KMS-11 (cell line): ENCODE measurements around the gene RPE.

Source experiments
- H2AFZ ChIP-seq: fragments of 200-600 bp; sonication (generic); 2 replicates; pipeline ENCODE4 v1.6.1; 2016; ENCODE audit warnings: antibody characterized with exemption, mixed run types, low read depth
- H3K27ac ChIP-seq: fragments of 200-600 bp; sonication (generic); 2 replicates; pipeline ENCODE4 v1.6.1; 2016; ENCODE audit warnings: mild to moderate bottlenecking, mixed run types
- H3K27me3 ChIP-seq: fragments of 200-600 bp; sonication (generic); 2 replicates; pipeline ENCODE4 v1.6.1; 2017; ENCODE audit warnings: mild to moderate bottlenecking, low read depth, mixed run types, moderate library complexity; ENCODE audit not compliant: insufficient read depth
- H3K36me3 ChIP-seq: fragments of 200-600 bp; sonication (generic); 2 replicates; pipeline ENCODE4 v1.6.1; 2017; ENCODE audit warnings: mild to moderate bottlenecking, mixed run types; ENCODE audit not compliant: insufficient read depth
- H3K4me1 ChIP-seq: fragments of 200-600 bp; sonication (generic); 2 replicates; pipeline ENCODE4 v1.6.1; 2016; ENCODE audit warnings: mild to moderate bottlenecking, low read depth, mixed run types; ENCODE audit not compliant: poor library complexity, severe bottlenecking
- H3K4me2 ChIP-seq: fragments of 200-600 bp; sonication (generic); 2 replicates; pipeline ENCODE4 v1.7.0; 2016; ENCODE audit warnings: mild to moderate bottlenecking, mixed run types
- H3K4me3 ChIP-seq: fragments of 200-600 bp; sonication (generic); IDR thresholded peaks from 2 replicates; pipeline ENCODE4 v1.6.1; 2017; ENCODE audit warnings: low read depth, low read length, mixed read lengths; ENCODE audit not compliant: insufficient read depth
- H3K79me2 ChIP-seq: fragments of 200-600 bp; sonication (generic); 2 replicates; pipeline ENCODE4 v1.6.1; 2016; ENCODE audit warnings: low read depth, mixed run types; ENCODE audit not compliant: insufficient read depth
- H3K9ac ChIP-seq: fragments of 200-600 bp; sonication (generic); 2 replicates; pipeline ENCODE4 v1.6.1; 2016; ENCODE audit warnings: mild to moderate bottlenecking, mixed run types
- H4K20me1 ChIP-seq: fragments of 200-600 bp; sonication (generic); 2 replicates; pipeline ENCODE4 v1.6.1; 2016; ENCODE audit warnings: mild to moderate bottlenecking, mixed run types; ENCODE audit not compliant: insufficient read depth
- TF ChIP-seq, protein P1 (sequence below): fragments of 200-600 bp; sonication (generic); conservative IDR thresholded peaks from 2 replicates; pipeline ENCODE4 v1.6.1; 2017; ENCODE audit warnings: low read depth, mild to moderate bottlenecking, antibody characterized with exemption, low read length, moderate library complexity, mixed read lengths

The RPE gene

GRCh38 chr2:210009126-210009525 is 6.7 kb downstream of the RPE start:
- Histone ChIP-seq H4K20me1 (peaks cover 17% of the 10 kb centered on the region), H3K4me1 (peaks cover 22% of the 10 kb centered on the region), H3K27me3 (no peaks in the 10 kb centered on the region), H3K4me2 (no peak overlapping the region), H3K9ac (no peak overlapping the region), H2AFZ (no peak overlapping the region), H3K36me3 (peaks cover 3% of the 10 kb centered on the region; the same call in 1 of the 2 replicates), H3K4me3 (no peak overlapping the region), H3K27ac (no peak overlapping the region), H3K79me2 (peaks cover 97% of the 10 kb centered on the region)
- TF ChIP-seq, protein P1, sequence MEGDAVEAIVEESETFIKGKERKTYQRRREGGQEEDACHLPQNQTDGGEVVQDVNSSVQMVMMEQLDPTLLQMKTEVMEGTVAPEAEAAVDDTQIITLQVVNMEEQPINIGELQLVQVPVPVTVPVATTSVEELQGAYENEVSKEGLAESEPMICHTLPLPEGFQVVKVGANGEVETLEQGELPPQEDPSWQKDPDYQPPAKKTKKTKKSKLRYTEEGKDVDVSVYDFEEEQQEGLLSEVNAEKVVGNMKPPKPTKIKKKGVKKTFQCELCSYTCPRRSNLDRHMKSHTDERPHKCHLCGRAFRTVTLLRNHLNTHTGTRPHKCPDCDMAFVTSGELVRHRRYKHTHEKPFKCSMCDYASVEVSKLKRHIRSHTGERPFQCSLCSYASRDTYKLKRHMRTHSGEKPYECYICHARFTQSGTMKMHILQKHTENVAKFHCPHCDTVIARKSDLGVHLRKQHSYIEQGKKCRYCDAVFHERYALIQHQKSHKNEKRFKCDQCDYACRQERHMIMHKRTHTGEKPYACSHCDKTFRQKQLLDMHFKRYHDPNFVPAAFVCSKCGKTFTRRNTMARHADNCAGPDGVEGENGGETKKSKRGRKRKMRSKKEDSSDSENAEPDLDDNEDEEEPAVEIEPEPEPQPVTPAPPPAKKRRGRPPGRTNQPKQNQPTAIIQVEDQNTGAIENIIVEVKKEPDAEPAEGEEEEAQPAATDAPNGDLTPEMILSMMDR: no peak

GRCh38 chr2:210009896-210010295 is 7.5 kb downstream of the RPE start:
- Histone ChIP-seq H3K27me3 (no peaks in the 10 kb centered on the region), H3K36me3 (peaks cover 3% of the 10 kb centered on the region; the same call in 1 of the 2 replicates), H3K4me3 (no peak overlapping the region), H3K4me2 (no peak overlapping the region), H4K20me1 (peaks cover 10% of the 10 kb centered on the region), H2AFZ (no peak overlapping the region), H3K27ac (no peak overlapping the region), H3K79me2 (peaks cover 89% of the 10 kb centered on the region), H3K4me1 (peaks cover 15% of the 10 kb centered on the region), H3K9ac (no peak overlapping the region)
- TF ChIP-seq, protein P1: no peak

GRCh38 chr2:210020138-210020537 is 17.7 kb downstream of the RPE start:
- Histone ChIP-seq H3K79me2 (peaks cover 8% of the 10 kb centered on the region; the same call in 1 of the 2 replicates), H3K4me2 (no peak overlapping the region), H3K4me1 (no peaks in the 10 kb centered on the region), H2AFZ (no peak overlapping the region), H3K27ac (no peak overlapping the region), H4K20me1 (no peaks in the 10 kb centered on the region; the same call in 1 of the 2 replicates), H3K27me3 (no peaks in the 10 kb centered on the region), H3K36me3 (peaks cover 5% of the 10 kb centered on the region; the same call in 1 of the 2 replicates), H3K9ac (no peak overlapping the region), H3K4me3 (no peak overlapping the region)
- TF ChIP-seq, protein P1: no peak

GRCh38 chr2:210022824-210023223 is 20.4 kb downstream of the RPE start:
- no peaks in the 10 kb centered on the region for H3K4me1 ChIP-seq
- H2AFZ ChIP-seq: no peak overlapping the region
- H3K79me2 ChIP-seq: no peaks in the 10 kb centered on the region; the same call in 1 of the 2 replicates
- H3K9ac ChIP-seq: no peak overlapping the region
- no peaks in the 10 kb centered on the region; the same call in 1 of the 2 replicates for H4K20me1 ChIP-seq
- no peaks in the 10 kb centered on the region for H3K36me3 ChIP-seq
- no peak overlapping the region for H3K4me2 ChIP-seq
- no peaks in the 10 kb centered on the region for H3K27me3 ChIP-seq
- H3K27ac ChIP-seq: no peak overlapping the region
- no peak overlapping the region for H3K4me3 ChIP-seq
- TF ChIP-seq, protein P1: no peak
